Measurements from ENCODE around the gene SSBP2. TPM values are rescaled to one million over a fixed set of nuclear protein-coding genes. Genes with fewer than 3 reads are reported as not detected.
"Not testable (repeated sequence)": the region's sequence is repeated elsewhere in the genome, so short reads cannot be mapped to it uniquely, and the experiment has no call there.

The SSBP2 gene
- total RNA-seq, 2 donors from 2014 or later: 10.0 to 20.9 TPM

- H3K27ac Mint-ChIP-seq: no peak overlapping the region
- no peak for ATAC-seq
- H3K9me3 Mint-ChIP-seq: no peaks in the 10 kb centered on the region
- H3K36me3 Mint-ChIP-seq: no peaks in the 10 kb centered on the region
- no peak for DNase-seq (ENCODE audit: low spot score in 2 of 2)
Observed at GRCh38 chr5:81516091-81516490, 234.8 kb downstream of the SSBP2 start.

GRCh38 chr5:81513982-81514381, 236.9 kb downstream of the SSBP2 start:
- Mint-ChIP-seq H3K36me3 (no peaks in the 10 kb centered on the region), H3K27ac (no peak overlapping the region), H3K9me3 (no peaks in the 10 kb centered on the region)
- ATAC-seq: no peak
- no peak for DNase-seq (ENCODE audit: low spot score in 2 of 2)

- DNase-seq (ENCODE audit: low spot score in 2 of 2) (no peak), ATAC-seq (no peak)
- H3K36me3 Mint-ChIP-seq: no peaks in the 10 kb centered on the region
- H3K9me3 Mint-ChIP-seq: no peaks in the 10 kb centered on the region
- no peak overlapping the region for H3K27ac Mint-ChIP-seq
Observed at GRCh38 chr5:81513473-81513872, 237.4 kb downstream of the SSBP2 start.

- ATAC-seq (peak; percentile 89 to 93), DNase-seq (ENCODE audit: low spot score in 2 of 2) (peak in 1 of 2 donors; percentile 12)
- Mint-ChIP-seq H3K9me3 (peaks cover 0 to 4% of the 10 kb centered on the region in 2 donors), H3K27ac (no peak overlapping the region), H3K36me3 (peaks cover 0 to 7% of the 10 kb centered on the region in 2 donors)
Observed at GRCh38 chr5:81506900-81507588, 243.9 kb downstream of the SSBP2 start.

- Mint-ChIP-seq H3K27ac (no peak overlapping the region), H3K9me3 (peaks cover 0 to 8% of the 10 kb centered on the region in 2 donors), H3K36me3 (peaks cover 0 to 7% of the 10 kb centered on the region in 2 donors)
- no peak for ATAC-seq
- no peak for DNase-seq (ENCODE audit: low spot score in 2 of 2)
Observed at GRCh38 chr5:81506378-81506777, 244.5 kb downstream of the SSBP2 start.

GRCh38 chr5:81505672-81506071, 245.2 kb downstream of the SSBP2 start:
- DNase-seq (ENCODE audit: low spot score in 2 of 2) (no peak), ATAC-seq (no peak)
- Mint-ChIP-seq H3K9me3 (peaks cover 0 to 8% of the 10 kb centered on the region in 2 donors), H3K27ac (no peak overlapping the region), H3K36me3 (peaks cover 0 to 7% of the 10 kb centered on the region in 2 donors)

- H3K27ac Mint-ChIP-seq; DNase-seq (ENCODE audit: low spot score in 2 of 2); H3K36me3 Mint-ChIP-seq; ATAC-seq; H3K9me3 Mint-ChIP-seq: not testable (repeated sequence)
Observed at GRCh38 chr5:81503602-81504001, 247.3 kb downstream of the SSBP2 start.

GRCh38 chr5:81495286-81495685, 255.6 kb downstream of the SSBP2 start:
- ATAC-seq: no peak
- Mint-ChIP-seq H3K9me3 (no peaks in the 10 kb centered on the region), H3K27ac (no peak overlapping the region), H3K36me3 (no peaks in the 10 kb centered on the region)
- no peak for DNase-seq (ENCODE audit: low spot score in 2 of 2)

GRCh38 chr5:81488862-81489261, 262.0 kb downstream of the SSBP2 start:
- DNase-seq (ENCODE audit: low spot score in 2 of 2) (no peak), ATAC-seq (no peak)
- Mint-ChIP-seq H3K27ac (no peak overlapping the region), H3K36me3 (no peaks in the 10 kb centered on the region), H3K9me3 (no peaks in the 10 kb centered on the region)

GRCh38 chr5:81486711-81487110, 264.2 kb downstream of the SSBP2 start:
- no peaks in the 10 kb centered on the region for H3K36me3 Mint-ChIP-seq
- no peak overlapping the region for H3K27ac Mint-ChIP-seq
- ATAC-seq: no peak
- no peak for DNase-seq (ENCODE audit: low spot score in 2 of 2)
- H3K9me3 Mint-ChIP-seq: no peaks in the 10 kb centered on the region

- H3K27ac Mint-ChIP-seq: peak overlapping the region in 1 of 2 donors; percentile 44
- DNase-seq (ENCODE audit: low spot score in 2 of 2) (no peak), ATAC-seq (no peak)
- no peaks in the 10 kb centered on the region for H3K36me3 Mint-ChIP-seq
- no peaks in the 10 kb centered on the region for H3K9me3 Mint-ChIP-seq
Observed at GRCh38 chr5:81482595-81482994, 268.3 kb downstream of the SSBP2 start.

- DNase-seq (ENCODE audit: low spot score in 2 of 2); H3K9me3 Mint-ChIP-seq; H3K27ac Mint-ChIP-seq; ATAC-seq: not testable (repeated sequence)
- H3K36me3 Mint-ChIP-seq: peaks cover 8 to 10% of the 10 kb centered on the region in 2 donors
Observed at GRCh38 chr5:81473395-81473794, 277.5 kb downstream of the SSBP2 start.

- no peaks in the 10 kb centered on the region for H3K9me3 Mint-ChIP-seq
- no peak overlapping the region for H3K27ac Mint-ChIP-seq
- DNase-seq (ENCODE audit: low spot score in 2 of 2) (no peak), ATAC-seq (no peak)
- peaks cover 8 to 10% of the 10 kb centered on the region in 2 donors for H3K36me3 Mint-ChIP-seq
Observed at GRCh38 chr5:81469676-81470075, 281.2 kb downstream of the SSBP2 start.

- DNase-seq (ENCODE audit: low spot score in 2 of 2) (no peak), ATAC-seq (no peak)
- Mint-ChIP-seq H3K27ac (no peak overlapping the region), H3K9me3 (peaks cover 0 to 5% of the 10 kb centered on the region in 2 donors), H3K36me3 (no peaks in the 10 kb centered on the region)
Observed at GRCh38 chr5:81450940-81451339, 300.0 kb downstream of the SSBP2 start.

GRCh38 chr5:81435023-81435422, 315.9 kb downstream of the SSBP2 start:
- no peak for ATAC-seq
- DNase-seq (ENCODE audit: low spot score in 2 of 2): no peak
- Mint-ChIP-seq H3K27ac (peak overlapping the region in 1 of 2 donors; percentile 25), H3K9me3 (no peaks in the 10 kb centered on the region), H3K36me3 (no peaks in the 10 kb centered on the region)

- Mint-ChIP-seq H3K27ac (no peak overlapping the region), H3K9me3 (no peaks in the 10 kb centered on the region), H3K36me3 (no peaks in the 10 kb centered on the region)
- no peak for DNase-seq (ENCODE audit: low spot score in 2 of 2)
- no peak for ATAC-seq
Observed at GRCh38 chr5:81429985-81430384, 320.9 kb downstream of the SSBP2 start.

- H3K9me3 Mint-ChIP-seq: no peaks in the 10 kb centered on the region
- DNase-seq (ENCODE audit: low spot score in 2 of 2): no peak
- no peak overlapping the region for H3K27ac Mint-ChIP-seq
- no peaks in the 10 kb centered on the region for H3K36me3 Mint-ChIP-seq
- no peak for ATAC-seq
Observed at GRCh38 chr5:81429363-81429762, 321.5 kb downstream of the SSBP2 start.

GRCh38 chr5:81428861-81429260, 322.0 kb downstream of the SSBP2 start:
- no peak for DNase-seq (ENCODE audit: low spot score in 2 of 2)
- H3K36me3 Mint-ChIP-seq: no peaks in the 10 kb centered on the region
- ATAC-seq: no peak
- H3K27ac Mint-ChIP-seq: no peak overlapping the region
- no peaks in the 10 kb centered on the region for H3K9me3 Mint-ChIP-seq
